SK-N-MC (cell line): Measurements from ENCODE around the gene OTOP1.

Experiments used
- EZH2 ChIP-seq: fragments of 200-600 bp; sonication (generic); IDR thresholded peaks from one replicate; pipeline ENCODE4 v1.6.1; 2017; ENCODE audit warnings: antibody characterized with exemption
- POLR2AphosphoS5 ChIP-seq: IDR thresholded peaks from 2 replicates; pipeline ENCODE4 v1.6.1; 2012; ENCODE audit warnings: mild to moderate bottlenecking, low read depth, low read length, borderline replicate concordance

DNA sequence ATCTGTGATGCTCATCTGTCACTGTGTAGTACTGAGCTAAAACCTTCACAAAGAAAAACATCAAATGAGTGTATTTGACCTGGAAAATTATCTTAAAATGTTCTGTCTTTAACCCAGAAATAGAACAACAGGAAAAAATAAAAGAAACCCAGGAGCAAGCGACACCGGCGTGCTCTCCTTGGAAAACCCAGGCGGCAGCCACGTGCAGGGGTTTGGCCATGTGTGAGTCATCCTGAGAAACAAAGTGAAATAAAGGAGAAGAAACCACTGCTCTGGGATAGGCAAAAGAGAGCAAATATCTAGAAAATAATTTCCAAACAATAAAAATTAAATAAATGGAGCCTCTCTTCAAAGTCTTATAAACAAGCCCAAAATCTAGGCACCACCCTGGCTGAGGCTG, 41.3 kb upstream of the OTOP1 start:
- TF ChIP-seq POLR2AphosphoS5 = no peak
- TF ChIP-seq EZH2 = no peak
